Panc1 (cell line): ENCODE measurements around the gene KATNAL1.

Source experiments
- CTCF ChIP-seq: fragments of 450-650 bp; IDR thresholded peaks from 2 replicates; pipeline ENCODE4 v1.5.1; 2017; ENCODE audit warnings: mild to moderate bottlenecking
- POLR2AphosphoS5 ChIP-seq: IDR thresholded peaks from 2 replicates; pipeline ENCODE4 v1.6.1; 2012; ENCODE audit warnings: mild to moderate bottlenecking, low read depth, low read length, moderate library complexity
- REST ChIP-seq, 2 experiments: IDR thresholded peaks; 2 replicates each; pipeline ENCODE4 v1.6.1; 2011 to 2012; ENCODE audit warnings: low read depth in 2 of 2, control low read depth in 1 of 2, low read length in 1 of 2, mild to moderate bottlenecking in 1 of 2, moderate library complexity in 1 of 2; ENCODE audit not compliant: insufficient read depth in 1 of 2
- TCF7L2 ChIP-seq: IDR thresholded peaks from 2 replicates; pipeline ENCODE4 v1.6.1; 2011; ENCODE audit warnings: mild to moderate bottlenecking, low read depth, low read length, inconsistent platforms

GRCh38 chr13:30299786-30300185 is 7.6 kb downstream of the KATNAL1 start:
- TF ChIP-seq CTCF = no peak
- no peak for TF ChIP-seq POLR2AphosphoS5
- TF ChIP-seq REST (IDR thresholded peaks at IDR 0.05; ENCODE audit: insufficient read depth in 1 of 2, low read depth in 2 of 2, low read length in 1 of 2) = no peak
- TF ChIP-seq TCF7L2 = no peak
